Stimulated activated naive CD4-positive, alpha-beta T cell (primary cell): ENCODE results near the gene KRTAP10-7.
A peak's percentile ranks its signal among the peaks of the same experiment; 100 is the strongest.
"Not testable (repeated sequence)": the region's sequence is repeated elsewhere in the genome, so short reads cannot be mapped to it uniquely, and the experiment has no call there.

ENCODE experiments used
- DNase-seq, 6 experiments: peaks; one replicate each; lab custom pipeline; 2025; lab: John Stamatoyannopoulos, UW

Gene KRTAP10-7

GRCh38 chr21:44612029-44612486, 11.7 kb downstream of the KRTAP10-7 start, which contains the start of gene KRTAP10-8:
Gene KRTAP10-8, plus strand, starts transcription at chr21:44612079. Its CDS starts 22 bp downstream, at chr21:44612101.
- DNase-seq = no peak

- DNase-seq = no peak
Observed at GRCh38 chr21:44612669-44613229, 12.4 kb downstream of the KRTAP10-7 start.

GRCh38 chr21:44613386-44614155, 13.2 kb downstream of the KRTAP10-7 start:
- no peak for DNase-seq

DNA sequence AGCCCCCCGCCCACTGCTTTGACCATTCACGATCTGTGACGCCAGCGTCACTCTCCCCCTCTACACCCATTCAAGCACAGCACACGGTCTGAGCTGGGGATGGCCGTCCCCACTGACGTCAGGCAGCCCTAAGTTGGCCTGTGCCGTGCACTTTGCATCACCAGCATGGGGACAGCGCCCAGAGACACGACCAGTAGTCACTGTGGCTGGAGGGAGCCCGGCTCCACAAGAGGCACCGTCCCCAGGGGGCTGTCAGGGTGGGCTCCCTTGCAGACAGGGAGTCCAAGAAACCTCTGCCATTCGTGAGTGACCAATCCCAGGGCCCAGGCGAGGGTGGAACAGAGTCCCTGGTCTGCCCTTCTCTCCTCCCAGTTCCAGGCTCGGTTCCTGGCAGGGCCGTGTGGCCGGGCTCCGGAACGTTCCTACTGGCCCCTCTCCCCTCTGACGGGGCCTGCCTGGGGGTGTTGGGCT, 13.8 kb downstream of the KRTAP10-7 start:
- no peak for DNase-seq

GRCh38 chr21:44614961-44615391, 14.6 kb downstream of the KRTAP10-7 start:
- no peak for DNase-seq

- no peak for DNase-seq
Observed at GRCh38 chr21:44615466-44615865, 15.1 kb downstream of the KRTAP10-7 start.

GRCh38 chr21:44615911-44616590, 15.7 kb downstream of the KRTAP10-7 start:
- no peak for DNase-seq

DNA sequence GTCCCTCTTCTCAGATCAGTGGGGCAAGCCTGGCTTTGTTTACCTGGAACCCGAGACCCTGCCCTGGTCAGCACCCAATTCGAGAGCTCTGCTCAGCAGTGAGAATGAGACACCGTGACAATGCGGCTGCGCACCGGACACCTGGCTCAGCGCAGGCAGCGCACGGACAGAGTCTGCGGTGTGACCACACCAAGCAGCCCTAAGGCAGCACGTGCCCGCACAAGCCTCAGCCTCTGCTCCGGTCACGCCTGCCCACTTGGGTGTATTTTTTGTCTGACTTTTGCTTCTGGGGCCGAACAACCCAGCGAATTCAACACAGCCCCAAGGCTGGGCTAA, 16.2 kb downstream of the KRTAP10-7 start:
- no peak for DNase-seq

DNA sequence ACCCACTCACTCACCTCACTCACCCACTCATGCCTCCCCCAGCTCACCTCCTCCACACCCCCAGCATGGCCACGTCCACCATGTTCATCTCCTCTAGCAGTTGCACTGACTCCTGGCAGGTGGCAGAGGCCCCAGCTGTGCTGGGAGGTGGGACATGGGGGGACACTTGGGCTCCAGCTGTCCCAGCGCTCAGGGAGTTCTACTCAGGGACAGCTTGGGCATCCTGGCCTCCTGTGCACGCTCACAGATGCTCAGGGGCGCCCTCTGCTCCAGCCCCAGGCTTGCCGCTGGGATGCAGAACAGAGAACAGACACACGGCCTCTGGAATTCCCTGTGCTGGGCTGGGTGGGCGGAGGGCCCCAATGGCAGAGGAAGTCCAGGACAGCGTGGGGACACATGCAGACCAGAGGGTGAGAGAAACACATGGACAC, 16.7 kb downstream of the KRTAP10-7 start:
- DNase-seq = no peak

DNA sequence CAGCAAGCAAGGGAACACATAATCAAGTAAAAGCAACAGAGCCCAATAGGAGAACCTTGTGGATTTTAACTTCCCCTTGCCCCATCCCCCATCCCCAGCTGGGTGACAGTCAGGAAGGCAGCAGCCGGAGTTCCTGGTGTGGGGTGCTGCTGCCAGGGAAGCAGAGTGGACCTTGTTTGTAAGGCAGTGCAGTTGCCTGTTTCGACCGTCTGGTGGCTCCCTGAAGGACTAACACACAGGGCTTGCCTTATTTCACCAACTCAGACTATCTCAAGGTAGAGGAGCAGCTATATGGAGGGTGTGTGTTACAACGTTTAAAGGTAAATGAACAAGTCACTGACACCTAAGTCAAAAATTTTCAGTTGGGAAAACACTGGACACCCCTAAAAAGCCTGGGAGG, 18.1 kb downstream of the KRTAP10-7 start:
- DNase-seq = no peak

GRCh38 chr21:44618909-44619308, 18.5 kb downstream of the KRTAP10-7 start:
- peak; percentile 20 to 79 (median 55) for DNase-seq

GRCh38 chr21:44619886-44620285, 19.5 kb downstream of the KRTAP10-7 start:
- no peak for DNase-seq

DNA sequence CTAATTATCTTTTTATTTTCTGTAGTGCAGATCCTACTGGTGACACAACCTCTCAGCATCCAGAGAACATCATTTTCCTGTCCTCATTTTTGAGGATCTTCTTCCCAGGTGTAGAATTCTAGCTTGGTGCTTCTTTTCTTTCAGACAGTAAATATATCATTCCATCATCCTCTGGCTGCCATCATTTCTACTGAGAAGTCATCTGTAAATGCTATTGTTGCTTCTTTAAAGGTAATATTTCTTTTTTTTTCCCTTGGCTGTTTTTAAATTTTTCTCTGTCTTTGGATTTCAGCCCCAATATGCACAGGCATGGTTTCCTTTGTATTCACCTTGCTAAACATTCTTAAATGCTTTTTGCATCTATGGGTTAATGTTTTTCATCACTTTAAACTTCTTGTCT, 23.2 kb downstream of the KRTAP10-7 start:
- no peak for DNase-seq

GRCh38 chr21:44625756-44626155, 25.4 kb downstream of the KRTAP10-7 start:
- DNase-seq = no peak

DNA sequence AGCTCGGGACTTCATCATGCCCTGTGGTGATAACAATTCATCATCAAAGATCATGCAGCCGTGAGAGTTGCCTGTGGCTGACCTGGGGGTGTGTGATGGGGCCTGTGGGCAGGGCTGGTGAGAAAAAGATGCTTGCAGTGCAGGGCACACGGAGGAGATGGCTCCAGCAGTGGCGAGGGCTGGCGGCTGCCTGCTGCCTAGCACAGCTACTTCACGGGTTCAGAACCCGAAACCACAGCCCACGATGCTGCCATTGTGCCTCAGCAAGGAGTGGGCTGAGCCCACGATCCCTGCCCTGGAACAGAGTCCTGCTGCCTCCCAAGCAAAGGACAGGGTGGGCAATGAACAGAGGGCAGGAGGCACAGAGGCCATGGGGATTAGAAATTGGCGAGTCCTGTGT, 25.9 kb downstream of the KRTAP10-7 start:
- DNase-seq = no peak

GRCh38 chr21:44626673-44627143, 26.3 kb downstream of the KRTAP10-7 start, which contains the start of gene KRTAP10-9:
Gene KRTAP10-9, plus strand, starts transcription at chr21:44627093. Its CDS starts 79 bp downstream, at chr21:44627172.
- no peak for DNase-seq

DNA sequence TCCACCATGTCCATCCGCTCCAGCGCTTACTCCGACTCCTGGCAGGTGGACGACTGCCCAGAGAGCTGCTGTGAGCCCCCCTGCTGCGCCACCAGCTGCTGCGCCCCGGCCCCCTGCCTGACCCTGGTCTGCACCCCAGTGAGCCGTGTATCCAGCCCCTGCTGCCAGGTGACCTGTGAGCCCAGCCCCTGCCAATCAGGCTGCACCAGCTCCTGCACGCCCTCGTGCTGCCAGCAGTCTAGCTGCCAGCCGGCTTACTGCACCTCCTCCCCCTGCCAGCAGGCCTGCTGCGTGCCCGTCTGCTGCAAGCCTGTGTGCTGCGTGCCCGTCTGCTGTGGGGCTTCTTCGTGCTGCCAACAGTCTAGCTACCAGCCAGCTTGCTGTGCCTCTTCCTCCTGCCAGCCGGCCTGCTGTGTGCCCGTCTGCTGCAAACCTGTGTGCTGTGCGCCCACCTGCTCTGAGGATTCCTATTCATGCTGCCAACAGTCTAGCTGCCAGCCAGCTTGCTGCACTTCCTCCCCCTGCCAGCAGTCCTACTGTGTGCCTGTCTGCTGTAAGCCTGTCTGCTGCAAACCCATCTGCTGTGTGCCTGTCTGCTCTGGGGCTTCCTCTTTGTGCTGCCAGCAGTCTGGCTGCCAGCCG, 26.9 kb downstream of the KRTAP10-7 start:
- not testable (repeated sequence) for DNase-seq

GRCh38 chr21:44627831-44628233, 27.4 kb downstream of the KRTAP10-7 start:
- not testable (repeated sequence) for DNase-seq

- DNase-seq = no peak
Observed at GRCh38 chr21:44628707-44629391, 28.5 kb downstream of the KRTAP10-7 start.

GRCh38 chr21:44630440-44630839, 30.0 kb downstream of the KRTAP10-7 start:
- peak in 1 of 6 experiments; percentile 9 for DNase-seq

DNA sequence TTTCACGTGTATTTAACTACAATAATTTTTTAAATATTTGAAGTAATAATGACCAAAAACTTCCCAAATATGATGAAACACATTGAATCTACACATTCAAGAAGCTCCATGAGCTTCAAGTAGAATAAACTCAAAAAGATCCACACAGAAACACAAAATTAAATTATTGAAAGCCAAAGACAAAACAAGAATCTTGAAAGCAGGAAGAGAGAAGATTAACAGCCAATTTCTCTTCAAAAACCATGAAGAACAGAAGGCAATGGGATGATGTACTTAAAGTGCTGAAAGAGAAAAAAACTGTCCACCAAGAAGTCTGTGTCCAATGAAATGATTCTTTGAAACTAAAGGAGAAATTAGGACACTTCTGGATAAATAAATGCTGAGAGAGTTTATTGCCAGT, 31.7 kb downstream of the KRTAP10-7 start:
- DNase-seq = no peak
